Stimulated activated CD8-positive, alpha-beta memory T cell treated with anti-CD3 and anti-CD28 coated beads, Interleukin-4, amount 100 ng/mL, for 4 hours (primary cell): ENCODE data around the gene ZNF791.
"Not testable (repeated sequence)": the region's sequence is repeated elsewhere in the genome, so short reads cannot be mapped to it uniquely, and the experiment has no call there.

Source experiments
- DNase-seq, 2 donors: peaks; one replicate each; pipeline ENCODE4 v3.0.0-alpha.2; 2020; ENCODE audit warnings: low read depth in 2 of 2, low spot score in 1 of 2

Gene ZNF791

GRCh38 chr19:12665671-12666264, 55.0 kb downstream of the ZNF791 start:
- DNase-seq: no peak

- peak; percentile 38 to 71 for DNase-seq
Observed at GRCh38 chr19:12666265-12667048, 55.7 kb downstream of the ZNF791 start, which contains the start of the genes MAN2B1 and WDR83. Gene MAN2B1, minus strand, starts transcription at chr19:12666742. Its CDS starts 41 bp downstream, at chr19:12666701. Gene WDR83, plus strand, starts transcription at chr19:12666807. Its CDS starts 2,984 bp downstream, at chr19:12669791.

- DNase-seq: no peak
Observed at GRCh38 chr19:12667731-12668302, 57.1 kb downstream of the ZNF791 start.

- DNase-seq: no peak
Observed at GRCh38 chr19:12668346-12668745, 57.6 kb downstream of the ZNF791 start.

- DNase-seq: peak; percentile 37 to 42
Observed at GRCh38 chr19:12668932-12669269, 58.2 kb downstream of the ZNF791 start.

- peak; percentile 47 to 55 for DNase-seq
Observed at GRCh38 chr19:12669270-12670158, 58.8 kb downstream of the ZNF791 start.

- DNase-seq: no peak
Observed at GRCh38 chr19:12670159-12670928, 59.6 kb downstream of the ZNF791 start.

GRCh38 chr19:12672744-12673143, 62.0 kb downstream of the ZNF791 start:
- no peak for DNase-seq

GRCh38 chr19:12675399-12675798, 64.7 kb downstream of the ZNF791 start:
- DNase-seq: no peak

GRCh38 chr19:12675940-12676339, 65.2 kb downstream of the ZNF791 start:
- DNase-seq: no peak

- peak; percentile 61 to 84 for DNase-seq
Observed at GRCh38 chr19:12676384-12676792, 65.7 kb downstream of the ZNF791 start.

- no peak for DNase-seq
Observed at GRCh38 chr19:12676928-12677327, 66.2 kb downstream of the ZNF791 start.

- DNase-seq: not testable (repeated sequence)
Observed at GRCh38 chr19:12678039-12678438, 67.3 kb downstream of the ZNF791 start.

GRCh38 chr19:12680034-12680433, 69.3 kb downstream of the ZNF791 start:
- DNase-seq: no peak

GRCh38 chr19:12681074-12681987, 70.6 kb downstream of the ZNF791 start, which contains the start of gene DHPS:
Gene DHPS, minus strand, starts transcription at chr19:12681880. Its CDS starts 114 bp downstream, at chr19:12681766.
- DNase-seq: peak; percentile 81
